ENCODE measurements around the gene KCTD8.

KCTD8 gene

GRCh38 chr4:44319129-44319528 is 129.5 kb downstream of the KCTD8 start:
- Histone ChIP-seq H3K9ac (ENCODE audit: low read length) (no peak overlapping the region), H3K27me3 (replicated peaks; ENCODE audit: control insufficient read depth, insufficient read depth, low read length) (no peaks in the 10 kb centered on the region), H3K4me3 (ENCODE audit: low read length) (no peak overlapping the region), H3K9me3 (ENCODE audit: control insufficient read depth, low read length) (no peaks in the 10 kb centered on the region), H3K4me1 (ENCODE audit: control insufficient read depth, insufficient read depth, low read length) (no peaks in the 10 kb centered on the region), H3K36me3 (ENCODE audit: control insufficient read depth, insufficient read depth, low read length, severe bottlenecking) (no peaks in the 10 kb centered on the region)
- DNase-seq (ENCODE audit: low read depth), result no peak

GRCh38 chr4:44313702-44314101 is 134.9 kb downstream of the KCTD8 start:
- H3K36me3 ChIP-seq (ENCODE audit: control insufficient read depth, insufficient read depth, low read length, severe bottlenecking), result no peaks in the 10 kb centered on the region
- no peaks in the 10 kb centered on the region for H3K9me3 ChIP-seq (ENCODE audit: control insufficient read depth, low read length)
- H3K4me1 ChIP-seq (ENCODE audit: control insufficient read depth, insufficient read depth, low read length), result no peaks in the 10 kb centered on the region
- no peak overlapping the region for H3K4me3 ChIP-seq (ENCODE audit: low read length)
- no peaks in the 10 kb centered on the region for H3K27me3 ChIP-seq (replicated peaks; ENCODE audit: control insufficient read depth, insufficient read depth, low read length)
- no peak overlapping the region for H3K9ac ChIP-seq (ENCODE audit: low read length)
- DNase-seq (ENCODE audit: low read depth), result no peak

- Histone ChIP-seq H3K9ac (ENCODE audit: low read length) (no peak overlapping the region), H3K4me3 (ENCODE audit: low read length) (no peak overlapping the region), H3K9me3 (ENCODE audit: control insufficient read depth, low read length) (no peaks in the 10 kb centered on the region), H3K36me3 (ENCODE audit: control insufficient read depth, insufficient read depth, low read length, severe bottlenecking) (no peaks in the 10 kb centered on the region), H3K27me3 (replicated peaks; ENCODE audit: control insufficient read depth, insufficient read depth, low read length) (no peaks in the 10 kb centered on the region), H3K4me1 (ENCODE audit: control insufficient read depth, insufficient read depth, low read length) (no peaks in the 10 kb centered on the region)
- no peak for DNase-seq (ENCODE audit: low read depth)
Observed at GRCh38 chr4:44287505-44287904, 161.1 kb downstream of the KCTD8 start.

GRCh38 chr4:44279469-44279868 is 169.1 kb downstream of the KCTD8 start:
- no peak overlapping the region for H3K4me3 ChIP-seq (ENCODE audit: low read length)
- H3K27me3 ChIP-seq (replicated peaks; ENCODE audit: control insufficient read depth, insufficient read depth, low read length), result no peaks in the 10 kb centered on the region
- no peaks in the 10 kb centered on the region for H3K36me3 ChIP-seq (ENCODE audit: control insufficient read depth, insufficient read depth, low read length, severe bottlenecking)
- no peaks in the 10 kb centered on the region for H3K4me1 ChIP-seq (ENCODE audit: control insufficient read depth, insufficient read depth, low read length)
- no peaks in the 10 kb centered on the region for H3K9me3 ChIP-seq (ENCODE audit: control insufficient read depth, low read length)
- no peak for DNase-seq (ENCODE audit: low read depth)
- no peak overlapping the region for H3K9ac ChIP-seq (ENCODE audit: low read length)

GRCh38 chr4:44279066-44279465 is 169.5 kb downstream of the KCTD8 start:
- Histone ChIP-seq H3K36me3 (ENCODE audit: control insufficient read depth, insufficient read depth, low read length, severe bottlenecking) (no peaks in the 10 kb centered on the region), H3K4me3 (ENCODE audit: low read length) (no peak overlapping the region), H3K27me3 (replicated peaks; ENCODE audit: control insufficient read depth, insufficient read depth, low read length) (no peaks in the 10 kb centered on the region), H3K9ac (ENCODE audit: low read length) (no peak overlapping the region), H3K4me1 (ENCODE audit: control insufficient read depth, insufficient read depth, low read length) (no peaks in the 10 kb centered on the region), H3K9me3 (ENCODE audit: control insufficient read depth, low read length) (no peaks in the 10 kb centered on the region)
- DNase-seq (ENCODE audit: low read depth), result no peak

GRCh38 chr4:44257461-44257860 is 191.1 kb downstream of the KCTD8 start:
- no peaks in the 10 kb centered on the region for H3K36me3 ChIP-seq (ENCODE audit: control insufficient read depth, insufficient read depth, low read length, severe bottlenecking)
- no peak overlapping the region for H3K9ac ChIP-seq (ENCODE audit: low read length)
- no peak overlapping the region for H3K4me3 ChIP-seq (ENCODE audit: low read length)
- H3K9me3 ChIP-seq (ENCODE audit: control insufficient read depth, low read length), result no peaks in the 10 kb centered on the region
- no peak for DNase-seq (ENCODE audit: low read depth)
- no peaks in the 10 kb centered on the region for H3K4me1 ChIP-seq (ENCODE audit: control insufficient read depth, insufficient read depth, low read length)
- H3K27me3 ChIP-seq (replicated peaks; ENCODE audit: control insufficient read depth, insufficient read depth, low read length), result no peaks in the 10 kb centered on the region

GRCh38 chr4:44256414-44256813 is 192.2 kb downstream of the KCTD8 start:
- no peak overlapping the region for H3K4me3 ChIP-seq (ENCODE audit: low read length)

GRCh38 chr4:44237643-44238042 is 211.0 kb downstream of the KCTD8 start:
- H3K27me3 ChIP-seq (replicated peaks; ENCODE audit: control insufficient read depth, insufficient read depth, low read length), result no peaks in the 10 kb centered on the region
- H3K36me3 ChIP-seq (ENCODE audit: control insufficient read depth, insufficient read depth, low read length, severe bottlenecking), result no peaks in the 10 kb centered on the region
- DNase-seq (ENCODE audit: low read depth), result no peak
- H3K4me1 ChIP-seq (ENCODE audit: control insufficient read depth, insufficient read depth, low read length), result no peaks in the 10 kb centered on the region
- no peak overlapping the region for H3K4me3 ChIP-seq (ENCODE audit: low read length)
- H3K9me3 ChIP-seq (ENCODE audit: control insufficient read depth, low read length), result no peaks in the 10 kb centered on the region
- no peak overlapping the region for H3K9ac ChIP-seq (ENCODE audit: low read length)

More at GRCh38 chr4:44256414-44256813, 192.2 kb downstream of the KCTD8 start:
- Histone ChIP-seq H3K27me3 (replicated peaks; ENCODE audit: control insufficient read depth, insufficient read depth, low read length) (no peaks in the 10 kb centered on the region), H3K36me3 (ENCODE audit: control insufficient read depth, insufficient read depth, low read length, severe bottlenecking) (no peaks in the 10 kb centered on the region), H3K9ac (ENCODE audit: low read length) (no peak overlapping the region), H3K4me1 (ENCODE audit: control insufficient read depth, insufficient read depth, low read length) (no peaks in the 10 kb centered on the region), H3K9me3 (ENCODE audit: control insufficient read depth, low read length) (no peaks in the 10 kb centered on the region)
- no peak for DNase-seq (ENCODE audit: low read depth)

GRCh38 chr4:44235897-44236296 is 212.7 kb downstream of the KCTD8 start:
- DNase-seq (ENCODE audit: low read depth), result no peak
- Histone ChIP-seq H3K4me3 (ENCODE audit: low read length) (no peak overlapping the region), H3K9me3 (ENCODE audit: control insufficient read depth, low read length) (no peaks in the 10 kb centered on the region), H3K36me3 (ENCODE audit: control insufficient read depth, insufficient read depth, low read length, severe bottlenecking) (no peaks in the 10 kb centered on the region), H3K27me3 (replicated peaks; ENCODE audit: control insufficient read depth, insufficient read depth, low read length) (no peaks in the 10 kb centered on the region), H3K9ac (ENCODE audit: low read length) (no peak overlapping the region), H3K4me1 (ENCODE audit: control insufficient read depth, insufficient read depth, low read length) (no peaks in the 10 kb centered on the region)

GRCh38 chr4:44232262-44232661 is 216.3 kb downstream of the KCTD8 start:
- Histone ChIP-seq H3K36me3 (ENCODE audit: control insufficient read depth, insufficient read depth, low read length, severe bottlenecking) (no peaks in the 10 kb centered on the region), H3K4me3 (ENCODE audit: low read length) (no peak overlapping the region), H3K9ac (ENCODE audit: low read length) (no peak overlapping the region), H3K4me1 (ENCODE audit: control insufficient read depth, insufficient read depth, low read length) (no peaks in the 10 kb centered on the region), H3K27me3 (replicated peaks; ENCODE audit: control insufficient read depth, insufficient read depth, low read length) (no peaks in the 10 kb centered on the region), H3K9me3 (ENCODE audit: control insufficient read depth, low read length) (no peaks in the 10 kb centered on the region)
- DNase-seq (ENCODE audit: low read depth), result no peak

- H3K9ac ChIP-seq (ENCODE audit: low read length), result no peak overlapping the region
- no peaks in the 10 kb centered on the region for H3K9me3 ChIP-seq (ENCODE audit: control insufficient read depth, low read length)
- no peak overlapping the region for H3K4me3 ChIP-seq (ENCODE audit: low read length)
- no peaks in the 10 kb centered on the region for H3K36me3 ChIP-seq (ENCODE audit: control insufficient read depth, insufficient read depth, low read length, severe bottlenecking)
- no peaks in the 10 kb centered on the region for H3K27me3 ChIP-seq (replicated peaks; ENCODE audit: control insufficient read depth, insufficient read depth, low read length)
- no peak for DNase-seq (ENCODE audit: low read depth)
- H3K4me1 ChIP-seq (ENCODE audit: control insufficient read depth, insufficient read depth, low read length), result no peaks in the 10 kb centered on the region
Observed at GRCh38 chr4:44231006-44231405, 217.6 kb downstream of the KCTD8 start.

- no peaks in the 10 kb centered on the region for H3K4me1 ChIP-seq (ENCODE audit: control insufficient read depth, insufficient read depth, low read length)
Observed at GRCh38 chr4:44228326-44228725, 220.3 kb downstream of the KCTD8 start.

More at GRCh38 chr4:44228326-44228725, 220.3 kb downstream of the KCTD8 start:
- Histone ChIP-seq H3K4me3 (ENCODE audit: low read length) (no peak overlapping the region), H3K36me3 (ENCODE audit: control insufficient read depth, insufficient read depth, low read length, severe bottlenecking) (no peaks in the 10 kb centered on the region), H3K9me3 (ENCODE audit: control insufficient read depth, low read length) (no peaks in the 10 kb centered on the region), H3K9ac (ENCODE audit: low read length) (no peak overlapping the region), H3K27me3 (replicated peaks; ENCODE audit: control insufficient read depth, insufficient read depth, low read length) (no peaks in the 10 kb centered on the region)
- DNase-seq (ENCODE audit: low read depth), result no peak
